GM19025 (cell line): ENCODE data around the gene SLC25A6.
"Not testable (repeated sequence)": the region's sequence is repeated elsewhere in the genome, so short reads cannot be mapped to it uniquely, and the experiment has no call there.

ENCODE experiments used
- ATAC-seq: cut with Tn5 transposase; IDR thresholded peaks from one replicate; pipeline ENCODE4 v1.9.1; 2021; ENCODE audit warnings: mild to moderate bottlenecking, low read depth, moderate library complexity; ENCODE audit not compliant: unreplicated experiment

Gene SLC25A6

DNA sequence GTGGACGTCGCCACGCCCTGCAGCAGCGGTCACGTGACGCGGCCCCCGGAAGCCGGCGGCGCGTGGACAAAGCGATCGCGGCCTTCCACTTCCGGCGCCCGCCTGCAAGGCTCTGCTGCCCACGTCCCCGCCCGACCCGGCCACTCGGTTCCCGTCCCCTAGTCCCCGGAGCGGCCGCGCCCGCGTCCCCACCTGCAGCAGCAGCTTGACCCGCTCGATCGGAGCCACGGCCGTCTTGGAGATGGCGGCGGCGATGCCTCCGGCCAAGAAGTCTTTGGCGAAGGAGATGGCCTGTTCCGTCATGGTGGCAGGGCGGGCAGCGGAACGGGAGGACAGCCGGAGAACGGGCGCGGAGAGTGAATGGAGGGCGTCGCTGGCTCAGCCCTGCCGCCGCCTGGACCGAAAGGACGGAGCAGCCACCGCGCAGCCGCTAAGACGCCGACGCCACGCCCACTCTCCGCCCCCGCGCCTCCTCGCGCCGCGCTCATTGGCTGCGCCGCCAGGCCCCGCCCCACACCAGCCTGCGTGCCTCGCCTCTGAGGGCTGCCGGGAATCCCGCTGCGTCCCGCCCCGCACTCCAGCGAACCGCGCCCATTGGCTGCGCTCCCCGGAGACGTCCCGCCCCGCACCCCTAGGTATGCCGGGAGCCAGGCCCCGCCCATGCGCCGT, at the start of gene SLC25A6:
TSS of gene SLC25A6 (minus strand) at position 407 of the 669 bp plus-strand sequence. CDS start at position 303, 104 bp downstream.
- ATAC-seq = peak; percentile 92

DNA sequence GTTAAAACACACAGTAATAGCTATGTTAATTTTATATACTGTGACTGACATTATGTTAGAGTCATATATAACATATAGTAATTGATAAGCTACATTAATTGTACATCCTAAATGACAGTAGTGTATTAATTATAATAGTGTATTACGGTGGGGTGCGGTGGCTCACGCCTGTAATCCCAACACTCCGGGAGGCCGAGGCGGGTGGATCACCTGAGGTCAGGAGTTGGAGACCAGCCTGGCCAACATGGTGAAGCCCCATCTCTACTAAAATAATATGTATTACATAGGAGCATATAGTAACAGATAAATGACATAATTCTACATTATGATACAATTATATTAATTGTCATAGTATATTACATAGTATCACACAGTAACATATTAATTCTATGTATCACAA, 48.6 kb upstream of the SLC25A6 start:
- ATAC-seq = no peak

DNA sequence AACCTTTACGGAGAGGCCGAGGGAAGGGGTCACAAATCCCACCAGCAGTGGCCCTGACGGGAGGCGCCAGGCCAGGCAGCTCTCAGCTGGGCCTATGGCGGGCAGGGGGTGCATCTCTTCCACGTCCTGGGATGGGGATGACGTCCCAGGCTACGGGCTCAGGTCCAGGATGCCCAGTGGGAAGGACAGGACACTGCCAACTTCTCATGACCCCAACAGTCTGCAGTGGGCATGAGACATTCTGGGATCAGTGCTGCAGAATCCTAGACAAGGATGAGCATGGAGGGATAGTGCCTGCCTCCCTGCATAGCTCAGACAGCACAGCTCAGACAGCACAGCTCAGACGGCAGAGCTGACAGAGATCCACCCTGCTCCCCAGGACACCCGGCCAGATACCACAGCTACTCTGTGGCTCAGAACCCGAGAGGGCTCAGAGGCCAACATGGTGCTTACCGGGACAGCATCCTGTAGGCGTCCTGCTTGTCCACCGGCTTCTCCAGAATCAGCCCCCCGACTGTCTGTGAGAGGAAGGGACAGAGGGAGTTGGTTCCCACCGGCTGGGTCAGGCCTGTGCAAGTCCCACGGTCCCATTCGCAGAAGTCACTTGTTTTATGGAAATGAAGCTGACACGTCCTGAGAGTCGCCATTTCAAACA, 43.5 kb upstream of the SLC25A6 start:
- ATAC-seq = no peak

DNA sequence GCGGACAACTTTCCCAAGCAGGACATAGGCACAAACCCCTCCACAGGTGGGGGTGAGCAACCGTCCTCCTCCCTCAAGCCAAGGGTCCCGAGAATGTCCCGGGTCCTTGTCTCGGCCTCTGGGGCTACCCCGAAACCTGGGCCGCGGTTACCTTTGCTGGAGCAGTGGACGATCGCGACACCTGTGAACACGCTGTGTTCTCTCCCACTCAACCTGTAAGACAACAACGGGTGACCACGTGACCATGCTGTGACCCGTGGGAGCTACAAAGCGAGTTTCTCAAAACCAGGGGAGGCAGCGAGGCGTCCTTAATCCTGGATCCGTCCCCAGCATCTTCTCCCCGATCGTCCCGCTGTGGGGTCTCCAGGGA, 42.9 kb upstream of the SLC25A6 start:
- ATAC-seq = no peak

DNA sequence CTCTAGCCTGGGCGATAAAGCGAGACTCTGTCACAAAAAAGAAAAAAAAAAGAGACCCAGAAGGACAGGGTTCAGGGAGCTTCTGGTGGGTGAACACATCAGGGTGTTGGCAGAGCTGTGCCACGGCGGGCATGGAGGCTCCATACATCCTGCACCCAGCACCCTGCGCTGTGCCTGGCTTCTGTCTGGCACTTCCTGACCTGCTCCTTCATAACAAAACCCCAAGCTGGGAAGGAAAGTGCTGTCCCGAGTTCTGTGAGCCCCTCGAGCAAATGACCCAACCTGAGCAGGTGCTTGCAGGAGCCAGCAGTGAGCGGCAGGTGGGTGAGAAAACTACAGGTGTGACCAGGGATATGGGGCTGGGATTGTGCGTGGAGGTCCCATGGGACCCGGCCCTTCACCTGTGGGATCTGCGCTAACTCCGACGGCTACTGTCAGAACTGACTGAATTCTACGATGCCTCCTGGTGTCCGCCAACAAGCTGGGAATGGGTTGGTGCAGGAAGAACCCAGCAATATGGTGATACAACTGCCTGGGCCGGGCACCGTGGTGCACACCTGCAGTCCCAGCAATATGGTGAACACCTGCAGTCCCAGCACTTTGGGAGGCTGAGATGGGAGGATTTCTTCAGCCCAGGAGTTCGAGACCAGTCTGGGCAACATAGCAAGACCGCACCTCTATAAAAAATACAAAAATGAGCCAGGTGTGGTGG, 41.9 kb upstream of the SLC25A6 start:
- no peak for ATAC-seq

DNA sequence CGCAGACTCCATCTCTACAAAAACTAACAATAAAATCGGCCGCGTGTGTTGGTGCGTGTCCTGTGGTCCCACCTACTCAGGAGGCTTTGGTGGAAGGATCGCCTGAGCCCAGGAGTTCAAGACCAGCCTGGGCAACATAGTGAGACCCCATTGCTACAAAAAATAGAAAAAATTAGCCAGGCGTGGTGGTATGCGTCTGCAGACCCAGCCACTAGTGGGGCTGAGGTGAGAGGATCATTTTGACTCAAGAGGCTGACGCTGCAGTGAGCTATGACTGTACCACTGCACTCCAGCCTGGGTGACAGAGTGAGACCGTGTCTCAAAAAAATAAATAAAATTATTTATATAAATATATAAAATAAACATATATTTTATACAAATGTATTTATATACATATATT, 38.5 kb upstream of the SLC25A6 start:
- ATAC-seq = no peak

DNA sequence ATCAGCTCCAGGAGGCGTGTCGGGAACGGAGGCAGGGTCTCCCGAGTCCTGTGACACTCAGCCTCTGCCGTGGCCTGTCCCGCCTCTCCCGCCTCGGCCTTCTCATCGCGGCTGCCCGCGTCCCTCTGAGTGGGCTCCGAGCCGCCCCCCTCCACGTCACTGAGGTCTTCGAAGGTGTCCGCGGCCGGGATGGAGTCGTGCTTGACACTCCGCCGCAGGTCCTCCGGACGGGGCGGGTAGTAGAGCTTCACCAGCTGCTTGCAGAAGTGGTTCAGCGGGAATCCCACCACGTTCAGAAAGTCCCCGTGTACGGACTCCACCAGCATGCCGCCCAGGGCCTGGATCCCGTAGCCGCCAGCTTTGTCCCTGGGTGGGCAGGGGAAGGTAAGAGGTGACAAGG, 35.8 kb upstream of the SLC25A6 start:
- no peak for ATAC-seq

DNA sequence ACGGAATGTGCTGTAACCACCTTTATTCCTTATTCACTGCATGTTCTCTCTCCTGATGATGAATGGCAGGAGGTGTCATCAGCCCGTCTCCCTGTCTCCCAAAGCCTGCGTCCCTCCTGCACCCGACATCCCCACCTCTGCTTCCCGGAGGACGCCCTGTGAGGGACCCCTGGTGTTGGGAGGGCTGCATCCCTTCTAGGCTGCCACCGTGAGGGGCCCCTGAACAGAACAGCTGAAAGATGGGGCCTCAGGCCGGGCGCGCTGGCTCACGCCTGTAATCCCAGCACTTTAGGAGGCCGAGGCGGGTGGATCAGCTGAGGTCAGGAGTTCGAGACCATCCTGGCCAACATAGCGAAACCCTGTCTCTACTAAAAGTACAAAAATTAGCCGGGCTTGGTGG, 34.4 kb upstream of the SLC25A6 start:
- not testable (repeated sequence) for ATAC-seq

DNA sequence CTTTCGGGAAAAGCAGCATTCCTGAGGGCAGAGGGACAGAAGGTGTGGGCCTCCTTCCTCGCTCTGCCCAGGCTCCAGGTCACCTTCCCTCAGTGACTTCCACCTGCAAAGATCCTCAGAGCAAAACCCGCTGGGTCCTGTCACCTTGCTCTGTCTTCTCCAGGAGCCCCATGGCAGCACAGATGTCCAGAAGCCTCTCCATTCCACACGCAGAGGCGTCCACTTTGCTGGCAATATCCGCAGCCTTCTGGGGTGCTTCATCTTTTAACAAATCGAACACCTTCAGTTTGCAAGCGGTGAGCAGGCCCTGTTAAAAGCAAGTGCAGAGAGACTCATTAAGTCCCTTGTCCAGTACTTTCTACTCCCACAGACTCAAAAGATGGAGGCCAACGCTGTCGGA, 33.5 kb upstream of the SLC25A6 start:
- ATAC-seq = no peak

DNA sequence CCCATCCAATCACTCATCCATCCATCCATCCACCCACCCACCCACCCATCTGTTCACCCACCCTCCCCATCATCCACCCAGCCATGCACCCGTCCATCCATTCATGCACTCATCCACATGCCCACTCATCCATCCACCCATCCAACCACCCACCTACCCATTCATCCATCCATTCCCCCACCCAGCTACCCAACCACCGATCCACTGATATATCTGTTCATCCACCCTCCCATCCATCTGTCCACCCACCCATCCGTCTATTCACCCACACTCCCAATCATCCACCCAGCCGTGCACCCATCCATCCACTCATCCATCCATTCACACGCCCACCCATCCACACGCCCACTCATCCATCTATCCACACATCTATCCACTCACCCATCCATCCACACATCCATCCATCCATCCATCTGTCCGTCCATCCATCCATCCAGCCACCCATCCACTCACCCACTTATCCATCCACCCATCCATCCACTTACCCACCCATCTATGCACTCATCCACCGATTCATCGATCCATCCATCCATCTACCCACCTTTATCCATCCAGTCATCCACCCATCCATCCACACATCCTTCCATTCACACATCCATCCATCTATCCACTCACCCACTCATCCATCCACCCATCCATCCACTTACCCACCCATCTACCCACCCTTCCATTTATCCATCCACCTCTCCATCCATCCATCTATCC, 32.4 kb upstream of the SLC25A6 start:
- no peak for ATAC-seq

DNA sequence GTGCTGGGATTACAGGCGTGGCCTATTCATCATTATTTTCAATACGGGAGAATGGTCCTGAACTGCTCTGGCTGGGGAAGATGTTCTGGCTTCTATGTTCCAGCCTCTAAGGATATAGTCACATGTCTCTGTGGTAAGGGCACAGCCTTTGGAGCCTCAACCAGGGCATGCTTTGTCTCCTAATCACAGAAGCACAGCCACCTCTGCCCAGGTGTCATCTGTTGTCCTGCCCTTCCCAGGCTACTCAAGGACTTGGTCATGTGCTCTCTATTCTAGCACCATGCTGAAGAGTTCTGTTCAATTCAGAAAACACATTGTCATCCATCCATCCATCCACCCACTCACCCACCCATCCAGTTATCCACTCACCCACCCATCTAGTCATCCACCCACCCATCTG, 31.3 kb upstream of the SLC25A6 start:
- ATAC-seq = no peak

DNA sequence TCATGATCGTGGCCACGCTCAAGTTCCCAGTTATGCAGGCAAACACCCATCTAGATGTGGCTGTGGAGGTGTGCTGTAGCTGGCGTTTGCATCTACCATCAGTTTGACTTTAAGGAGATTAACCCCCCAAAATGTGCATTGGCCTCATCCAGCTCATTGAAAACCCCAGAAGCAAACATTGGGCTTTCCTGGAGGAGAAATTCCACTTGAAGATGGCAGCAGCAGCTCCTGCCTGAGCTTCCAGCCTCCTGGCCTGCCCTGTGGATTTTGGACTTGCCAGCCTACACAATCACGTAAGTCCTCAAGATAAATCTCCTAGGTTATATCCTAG, 30.2 kb upstream of the SLC25A6 start:
- ATAC-seq = no peak

DNA sequence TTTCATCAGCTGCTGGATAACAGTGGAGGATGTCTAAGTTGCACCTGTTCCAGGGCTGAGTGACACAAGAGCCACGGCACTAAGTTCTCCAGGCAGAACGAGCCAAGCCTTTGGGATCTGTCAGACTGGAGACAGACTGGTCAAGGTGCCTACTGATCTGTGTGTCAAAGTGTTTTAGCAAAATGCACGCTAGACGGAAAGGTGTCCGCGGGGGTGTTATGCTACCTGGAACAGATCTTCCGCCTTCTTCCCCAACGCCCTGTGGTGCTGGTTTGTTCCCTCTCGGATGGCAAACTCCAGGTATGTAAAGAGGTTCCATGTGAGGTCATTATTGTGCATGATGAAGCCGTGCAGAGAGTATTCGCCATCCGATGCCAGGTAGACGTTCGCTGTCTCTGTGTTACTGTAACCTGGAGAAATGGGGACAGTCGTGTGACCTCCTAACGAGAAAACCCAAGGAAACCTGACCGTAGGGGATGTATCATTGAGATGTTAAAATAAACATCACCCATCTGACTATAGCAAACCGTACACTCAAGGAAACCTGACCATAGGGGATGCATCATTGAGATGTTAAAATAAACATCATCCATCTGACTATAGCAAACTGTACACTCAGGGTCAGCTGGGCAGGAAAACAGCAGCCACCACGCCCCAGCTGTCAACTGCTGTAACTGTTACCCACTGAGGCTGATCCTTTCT, 29.7 kb upstream of the SLC25A6 start:
- no peak for ATAC-seq

DNA sequence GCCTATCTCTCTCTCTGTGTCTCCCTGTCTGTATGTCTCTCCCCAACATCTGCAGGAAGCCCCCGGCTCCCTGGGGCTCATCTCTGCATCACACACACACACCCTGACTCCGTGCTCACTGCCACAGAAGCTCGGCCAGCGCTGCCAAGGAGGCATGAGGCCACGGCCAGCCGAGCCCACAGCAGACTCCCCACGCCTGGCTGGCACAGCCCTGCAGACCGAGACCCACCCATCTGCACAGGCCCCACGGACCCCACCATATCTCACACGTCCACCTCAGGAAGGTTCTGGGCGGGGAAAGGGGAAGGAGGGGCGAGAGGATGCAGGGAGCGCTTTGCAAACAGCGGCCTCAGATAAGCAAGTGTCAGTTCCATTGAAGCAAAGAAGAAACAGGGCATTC, 28.5 kb upstream of the SLC25A6 start:
- no peak for ATAC-seq

DNA sequence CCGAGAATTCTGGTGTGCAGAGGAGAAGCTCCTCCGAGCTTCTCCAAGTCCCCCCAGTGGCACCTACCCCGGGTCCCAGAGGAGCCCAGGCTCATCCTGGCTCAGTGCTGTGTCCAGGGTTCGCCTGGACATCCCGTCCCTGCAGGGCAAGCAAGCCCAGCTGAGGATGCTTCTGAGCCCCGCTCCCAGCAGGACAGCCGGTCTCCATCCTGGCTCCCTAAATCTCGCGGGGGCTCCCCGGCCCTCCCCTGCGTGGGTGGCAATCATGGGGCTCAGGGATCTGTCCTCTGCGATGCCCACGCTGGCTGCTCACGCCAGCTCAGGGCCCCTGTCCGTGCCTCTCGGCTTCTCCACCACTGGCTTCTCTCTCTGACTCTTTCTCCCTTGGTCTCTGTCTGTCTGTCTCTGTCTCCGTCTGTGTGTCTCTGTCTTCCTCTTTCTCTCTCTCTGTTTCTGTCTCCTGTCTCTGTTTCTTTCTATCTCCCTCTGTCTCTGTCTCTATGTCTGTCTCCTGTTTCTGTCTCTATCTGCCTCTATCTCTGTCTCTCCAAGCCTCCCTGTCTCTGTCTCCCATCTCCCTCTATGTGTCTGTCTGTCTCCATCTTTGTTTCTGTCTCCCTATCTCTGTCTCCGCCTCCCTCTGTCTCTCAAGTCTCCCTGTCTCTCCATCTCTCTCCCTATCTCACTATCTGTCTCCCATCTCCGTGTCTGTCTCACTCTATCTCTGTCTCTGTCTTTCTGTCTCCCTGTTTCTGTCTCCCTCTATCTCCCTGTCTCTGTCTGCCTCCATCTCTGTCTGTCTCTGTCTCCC, 27.8 kb upstream of the SLC25A6 start:
- ATAC-seq = no peak

DNA sequence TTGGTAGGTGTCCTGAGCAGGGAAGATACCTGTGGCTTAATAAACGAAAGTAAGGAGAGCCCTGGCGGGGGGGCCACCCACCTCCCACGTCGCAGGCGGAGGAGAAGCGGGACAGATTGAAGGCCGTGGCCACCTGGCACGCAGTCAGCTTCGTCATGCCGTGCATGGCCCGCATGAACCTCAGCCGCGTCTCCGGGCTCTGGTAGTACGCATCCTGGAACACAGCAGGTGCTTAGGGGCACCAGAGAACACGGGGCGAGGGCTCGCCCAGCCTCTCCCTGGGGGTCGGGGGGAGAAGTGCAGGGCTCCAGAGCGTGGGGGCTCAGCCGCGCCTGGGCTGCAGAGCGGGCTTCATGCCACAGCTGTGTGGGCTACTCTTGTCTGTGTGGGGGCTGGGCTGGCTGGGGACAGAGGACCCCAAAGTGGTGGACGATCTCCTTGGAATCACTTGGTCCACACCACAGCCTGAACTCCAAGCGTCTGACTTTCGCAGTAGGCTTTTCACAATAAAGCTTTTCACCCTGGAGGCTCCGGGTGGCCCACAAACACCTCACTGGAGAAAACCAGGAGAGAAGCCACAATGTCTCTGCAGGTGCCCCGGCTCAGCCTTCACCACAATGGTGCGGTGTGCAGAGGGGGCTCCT, 27.1 kb upstream of the SLC25A6 start:
- ATAC-seq = no peak

DNA sequence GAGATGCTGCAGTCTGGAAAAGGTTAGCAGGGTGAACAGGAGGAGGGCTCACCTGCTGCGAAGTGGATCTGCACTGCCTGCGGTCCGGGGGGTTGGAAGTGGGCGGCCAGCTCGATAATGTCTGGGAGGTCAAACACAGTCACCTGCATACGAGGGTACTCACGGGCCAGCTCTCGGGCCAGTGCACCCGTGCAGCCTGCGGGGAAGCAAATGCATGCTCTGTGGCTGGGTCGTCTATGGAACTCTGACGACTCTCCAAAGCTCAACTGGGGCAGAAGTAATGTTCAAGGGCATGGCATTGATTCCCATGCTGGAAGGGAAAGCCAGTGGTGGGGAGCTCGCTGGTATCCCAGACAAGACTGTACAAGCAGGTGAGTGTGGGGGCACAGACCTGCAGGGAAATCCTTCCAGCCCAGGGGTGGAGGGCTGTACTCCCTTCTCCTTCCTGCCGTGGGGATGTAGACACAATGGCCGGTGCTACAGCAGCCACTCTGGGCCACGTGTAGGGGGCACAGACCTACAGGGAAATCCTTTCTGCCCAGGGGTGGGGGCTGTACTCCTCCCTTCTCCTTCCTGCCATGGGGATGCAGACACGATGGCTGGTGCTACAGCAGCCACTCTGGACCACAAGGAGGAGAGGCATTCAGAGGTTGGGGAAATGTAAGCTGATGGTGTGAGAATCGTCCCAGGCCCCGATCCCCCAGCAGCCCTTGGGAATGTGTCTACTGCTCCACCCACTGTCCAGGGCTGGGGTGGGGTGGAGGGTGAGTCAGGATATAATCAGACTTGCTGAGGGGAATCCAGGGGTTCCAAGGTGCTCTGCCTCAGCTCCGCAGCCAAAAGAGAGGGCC, 26.2 kb upstream of the SLC25A6 start:
- ATAC-seq = no peak

DNA sequence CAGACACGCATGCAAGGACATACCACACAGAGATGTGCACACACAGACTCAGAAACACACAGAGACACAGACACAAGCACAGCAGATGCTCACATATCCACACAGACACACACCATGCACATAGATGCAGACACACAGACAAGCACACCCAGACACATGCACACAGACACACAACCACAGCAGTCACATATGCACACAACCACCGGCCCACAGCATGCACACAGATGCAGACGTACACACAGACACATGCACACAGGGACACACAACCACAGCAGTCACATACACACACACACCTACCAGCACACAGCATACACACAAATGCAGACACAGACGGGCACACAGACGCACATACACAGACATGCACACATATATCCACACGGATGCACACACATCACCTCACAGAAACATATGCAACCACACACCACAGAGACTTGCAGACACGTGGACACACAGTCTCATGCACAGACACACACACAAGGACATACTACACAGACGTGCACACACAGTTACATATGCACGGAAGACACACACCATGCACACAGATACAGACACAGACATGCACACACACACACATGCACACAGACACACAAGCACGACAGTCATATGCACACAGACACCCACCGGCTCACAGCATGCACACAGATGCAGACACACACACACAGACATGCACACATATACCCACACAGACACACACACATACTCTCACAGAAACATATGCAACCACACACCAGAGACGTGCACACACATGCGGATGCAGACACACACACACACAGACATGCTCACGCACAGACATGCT, 25.2 kb upstream of the SLC25A6 start:
- ATAC-seq = no peak
